GM12878 (cell line): ENCODE measurements around the gene ANO9. TPM values are rescaled to one million over a fixed set of nuclear protein-coding genes. Genes with fewer than 3 reads are reported as not detected.

ENCODE experiments used
- ATAC-seq: fragments of 200-7000 bp; cut with Tn5 transposase; 3 replicates; pipeline ENCODE4 v1.9.1; 2020; ENCODE audit warnings: mild to moderate bottlenecking, moderate library complexity
- BruUV-seq: library from RNA; stranded (reverse); fragments of 400-500 nt; replicated peaks from 2 replicates; lab custom pipeline; 2021; lab: Mats Ljungman, UMichigan
- CTCF ChIA-PET: fragments of 300-600 bp; sonication (Branson Sonifier 250); formaldehyde crosslinking; extraction: SDS; loops from one replicate; lab custom pipeline; 2021; ENCODE audit warnings: inconsistent platforms; lab: Yijun Ruan, JAX
- POLR2A ChIA-PET: fragments of 350-600 bp; formaldehyde crosslinking; extraction: SDS; loops from one replicate; lab custom pipeline; 2021; ENCODE audit warnings: inconsistent platforms; lab: Charles Lee
- RAD21 ChIA-PET: fragments of 300-600 bp; sonication (Branson Sonifier 250); formaldehyde crosslinking; loops from one replicate; lab custom pipeline; 2023; ENCODE audit warnings: antibody characterized with exemption; ENCODE audit not compliant: unreplicated experiment; lab: Charles Lee
- SMC1A ChIA-PET: fragments of 300-600 bp; sonication (Branson Sonifier 250); formaldehyde crosslinking; loops from one replicate; lab custom pipeline; 2023; ENCODE audit not compliant: unreplicated experiment, uncharacterized antibody; lab: Charles Lee
- DNase-seq: peaks from one replicate; pipeline ENCODE4 v3.0.0-alpha.2; 2011; ENCODE audit warnings: low read depth, low spot score
- FAIRE-seq: peaks from 3 replicates; lab custom pipeline; 2011; peaks lifted over from hg19 to GRCh38; lab: Jason Lieb, UNC
- H2AFZ ChIP-seq: 2 replicates; pipeline ENCODE4 v1.6.0; 2011; ENCODE audit warnings: low read depth, low read length, control low read depth; ENCODE audit not compliant: control insufficient read depth
- H3K27ac ChIP-seq: 2 replicates; pipeline ENCODE4 v1.5.1; 2011; ENCODE audit warnings: control low read depth; ENCODE audit not compliant: control insufficient read depth, insufficient read depth
- H3K27me3 ChIP-seq, 2 experiments: replicated peaks in 1 of 2; 2 replicates each; pipeline versions ENCODE4 v1.6.0 to v1.6.1; 2011; ENCODE audit warnings: low read length in 1 of 2; ENCODE audit not compliant: control insufficient read depth in 2 of 2, insufficient read depth in 2 of 2
- H3K36me3 ChIP-seq, 2 experiments: 2 replicates each; pipeline ENCODE4 v1.5.1; 2011; ENCODE audit warnings: low read length in 1 of 2; ENCODE audit not compliant: control insufficient read depth in 2 of 2, insufficient read depth in 2 of 2
- H3K4me1 ChIP-seq: 2 replicates; pipeline ENCODE4 v1.6.1; 2011; ENCODE audit warnings: mild to moderate bottlenecking, low read length, moderate library complexity, mixed read lengths; ENCODE audit not compliant: control insufficient read depth, insufficient read depth
- H3K4me2 ChIP-seq: 2 replicates; pipeline ENCODE4 v1.6.0; 2011; ENCODE audit warnings: control low read depth; ENCODE audit not compliant: control insufficient read depth, insufficient read depth
- H3K4me3 ChIP-seq: fragments of 200-600 bp; sonication (generic); 2 replicates; pipeline ENCODE4 v1.5.1; 2016
- H3K79me2 ChIP-seq: 2 replicates; pipeline ENCODE4 v1.6.0; 2011; ENCODE audit warnings: low read length; ENCODE audit not compliant: control insufficient read depth, insufficient read depth
- H3K9ac ChIP-seq: 2 replicates; pipeline ENCODE4 v1.8.0; 2011; ENCODE audit warnings: low read length, control low read depth, mixed read lengths; ENCODE audit not compliant: control insufficient read depth, insufficient read depth
- H3K9me3 ChIP-seq: replicated peaks from 3 replicates; pipeline ENCODE4 v1.5.1; 2011; ENCODE audit warnings: mild to moderate bottlenecking, low read length; ENCODE audit not compliant: control insufficient read depth, insufficient read depth
- H4K20me1 ChIP-seq: 2 replicates; pipeline ENCODE4 v1.6.0; 2011; ENCODE audit not compliant: control insufficient read depth, insufficient read depth
- IKZF1 ChIP-seq: fragments of 450-650 bp; conservative IDR thresholded peaks from 2 replicates; pipeline ENCODE4 v1.6.1; 2017; ENCODE audit warnings: antibody characterized with exemption, mild to moderate bottlenecking
- JUND ChIP-seq: IDR thresholded peaks from 2 replicates; pipeline ENCODE4 v1.6.1; 2012; ENCODE audit warnings: low read depth, mild to moderate bottlenecking, low read length, improper control_type of control experiment, moderate library complexity
- LARP7 ChIP-seq: fragments of 450-650 bp; IDR thresholded peaks from 2 replicates; pipeline ENCODE4 v1.6.1; 2017; ENCODE audit warnings: mild to moderate bottlenecking
- POU2F2 ChIP-seq: IDR thresholded peaks from 3 replicates; pipeline ENCODE4 v1.6.1; 2011; ENCODE audit warnings: low read depth, mild to moderate bottlenecking, low read length, borderline replicate concordance
- WGBS: methylation state at CpG from one replicate; pipeline ENCODE4 v1.1.6; 2016; ENCODE audit warnings: low lambda C conversion rate; ENCODE audit not compliant: insufficient replicate concordance, insufficient coverage; ENCODE audit errors: missing lambda C conversion rate; 5-methylcytosine and 5-hydroxymethylcytosine counted together
- in situ Hi-C: fragments of 300-500 bp; cut with MboI; formaldehyde crosslinking; loops from 9 replicates; pipeline ENCODE4 v1.14.3; 2018; ENCODE audit warnings: mixed read lengths
- intact Hi-C: fragments of 100-400 bp; cut with micrococcal nuclease; formaldehyde crosslinking; loops from one replicate; pipeline ENCODE4 v1.14.2; 2022; ENCODE audit not compliant: unreplicated experiment
- polyA plus RNA-seq, 11 experiments: library from polyadenylated mRNA; depleted of rRNA in 4 of 11; unstranded in 6 of 11; stranded (reverse) in 5 of 11; fragments of >200 nt; fragmentation: Nextera tagmentation in 4 of 11; fragmentation: Illumina TruSeq in 1 of 11; extraction: Ambion mirVana in 4 of 11; extraction: Trizol in 1 of 11; gene quantifications; 1 replicate in 1 of 11; 2 replicates in 10 of 11; pipeline versions ENCODE4 v1.2.1 to v1.2.3, GENCODE V29; 2011 to 2016; ENCODE audit warnings: inconsistent platforms in 2 of 11, missing spikeins in 2 of 11, low read depth in 1 of 11
- total RNA-seq, 4 experiments: library from RNA; depleted of rRNA in 3 of 4; stranded (reverse); fragments of >200 nt in 3 of 4; fragmentation: Illumina TruSeq in 1 of 4; extraction: Trizol in 1 of 4; gene quantifications; 2 replicates each; pipeline versions ENCODE4 v1.2.1 to v1.2.3, GENCODE V29; 2013 to 2021
- TF ChIP-seq, protein P1 (sequence below): fragments of 150-350 bp; IDR thresholded peaks from 2 replicates; pipeline ENCODE4 v1.6.1; 2016; ENCODE audit warnings: low read depth, low read length

ANO9 gene
- total and polyA plus RNA-seq, 10 of the 15 experiments (the other 5 are each of a cell fraction or from before 2014, with no cell fraction given): 0.21 to 42.3 (median 12.0) TPM

DNA sequence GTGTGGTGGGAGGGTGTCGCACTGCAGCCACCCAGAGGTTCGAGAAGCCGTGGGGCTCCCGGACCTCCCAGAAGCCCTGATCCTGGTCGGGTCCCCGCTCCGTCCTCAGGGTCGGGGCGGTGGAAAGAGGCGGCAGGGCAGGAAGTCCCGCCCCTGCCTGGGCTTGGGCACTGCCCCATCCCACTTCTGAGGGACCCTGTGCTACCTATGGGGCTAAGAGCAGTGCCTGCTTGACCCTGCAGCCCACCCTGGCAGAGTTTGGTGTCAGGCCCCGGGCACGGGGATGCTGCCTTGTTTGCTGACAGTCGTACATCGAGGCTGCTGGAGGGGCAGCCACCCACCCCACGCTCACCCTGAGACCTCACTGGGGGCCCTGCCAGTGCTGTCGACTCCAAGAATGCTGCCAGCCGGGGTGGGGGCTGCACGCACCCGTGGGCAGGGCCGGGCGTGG is 45.8 kb upstream of the ANO9 start:
- over 99% methylated on average over 16 of the region's 22 CpGs for WGBS
- H3K9me3 ChIP-seq: no peaks in the 10 kb centered on the region; the same call in 2 of the 3 replicates
- FAIRE-seq (no peak), DNase-seq (no peak), ATAC-seq (no peak)
- TF ChIP-seq JUND: no peak
- TF ChIP-seq IKZF1: no peak
- TF ChIP-seq POU2F2: no peak
- TF ChIP-seq, protein P1, sequence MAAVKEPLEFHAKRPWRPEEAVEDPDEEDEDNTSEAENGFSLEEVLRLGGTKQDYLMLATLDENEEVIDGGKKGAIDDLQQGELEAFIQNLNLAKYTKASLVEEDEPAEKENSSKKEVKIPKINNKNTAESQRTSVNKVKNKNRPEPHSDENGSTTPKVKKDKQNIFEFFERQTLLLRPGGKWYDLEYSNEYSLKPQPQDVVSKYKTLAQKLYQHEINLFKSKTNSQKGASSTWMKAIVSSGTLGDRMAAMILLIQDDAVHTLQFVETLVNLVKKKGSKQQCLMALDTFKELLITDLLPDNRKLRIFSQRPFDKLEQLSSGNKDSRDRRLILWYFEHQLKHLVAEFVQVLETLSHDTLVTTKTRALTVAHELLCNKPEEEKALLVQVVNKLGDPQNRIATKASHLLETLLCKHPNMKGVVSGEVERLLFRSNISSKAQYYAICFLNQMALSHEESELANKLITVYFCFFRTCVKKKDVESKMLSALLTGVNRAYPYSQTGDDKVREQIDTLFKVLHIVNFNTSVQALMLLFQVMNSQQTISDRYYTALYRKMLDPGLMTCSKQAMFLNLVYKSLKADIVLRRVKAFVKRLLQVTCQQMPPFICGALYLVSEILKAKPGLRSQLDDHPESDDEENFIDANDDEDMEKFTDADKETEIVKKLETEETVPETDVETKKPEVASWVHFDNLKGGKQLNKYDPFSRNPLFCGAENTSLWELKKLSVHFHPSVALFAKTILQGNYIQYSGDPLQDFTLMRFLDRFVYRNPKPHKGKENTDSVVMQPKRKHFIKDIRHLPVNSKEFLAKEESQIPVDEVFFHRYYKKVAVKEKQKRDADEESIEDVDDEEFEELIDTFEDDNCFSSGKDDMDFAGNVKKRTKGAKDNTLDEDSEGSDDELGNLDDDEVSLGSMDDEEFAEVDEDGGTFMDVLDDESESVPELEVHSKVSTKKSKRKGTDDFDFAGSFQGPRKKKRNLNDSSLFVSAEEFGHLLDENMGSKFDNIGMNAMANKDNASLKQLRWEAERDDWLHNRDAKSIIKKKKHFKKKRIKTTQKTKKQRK: no peak
- TF ChIP-seq LARP7: no peak
- ChIA-PET POLR2A (no interaction called here), SMC1A (no interaction called here), RAD21 (no interaction called here), CTCF (no interaction called here)
- in situ Hi-C loops (no loop called here), intact Hi-C loops (no loop called here)
- BruUV-seq: no TSS peak
- peaks cover 0 to 2% of the 10 kb centered on the region in 2 experiments; a peak in 2 of 4 replicates for H3K36me3 ChIP-seq
- H3K4me2 ChIP-seq: no peak overlapping the region
- H3K27ac ChIP-seq: no peak overlapping the region
- no peaks in the 10 kb centered on the region for H3K4me1 ChIP-seq
- no peaks in the 10 kb centered on the region for H3K27me3 ChIP-seq
- H3K9ac ChIP-seq: no peak overlapping the region
- no peak overlapping the region for H2AFZ ChIP-seq
- no peaks in the 10 kb centered on the region for H3K79me2 ChIP-seq
- no peak overlapping the region for H3K4me3 ChIP-seq
- H4K20me1 ChIP-seq: no peaks in the 10 kb centered on the region
